Measurements from ENCODE around the gene FLNC.
A peak's percentile ranks its signal among the peaks of the same experiment; 100 is the strongest.

Gene FLNC

GRCh38 chr7:128902761-128903585 lies 72.8 kb downstream of the FLNC start:
- no peak for DNase-seq

- DNase-seq: no peak
These were observed 73.6 kb downstream of the FLNC start for GRCh38 chr7:128903621-128904361.

- DNase-seq: peak; percentile 75
These were observed 74.4 kb downstream of the FLNC start for GRCh38 chr7:128904381-128905197.

- DNase-seq: no peak
These were observed 76.0 kb downstream of the FLNC start for GRCh38 chr7:128906001-128906765.

GRCh38 chr7:128906766-128907559 lies 76.8 kb downstream of the FLNC start:
- DNase-seq: no peak

Measured in MV-4-11 (cell line).